Measurements from ENCODE around the gene KLK3. TPM values are rescaled to one million over a fixed set of nuclear protein-coding genes. Genes with fewer than 3 reads are reported as not detected.

Gene KLK3
- total RNA-seq, 2 donors from 2014 or later, result not detected

DNA sequence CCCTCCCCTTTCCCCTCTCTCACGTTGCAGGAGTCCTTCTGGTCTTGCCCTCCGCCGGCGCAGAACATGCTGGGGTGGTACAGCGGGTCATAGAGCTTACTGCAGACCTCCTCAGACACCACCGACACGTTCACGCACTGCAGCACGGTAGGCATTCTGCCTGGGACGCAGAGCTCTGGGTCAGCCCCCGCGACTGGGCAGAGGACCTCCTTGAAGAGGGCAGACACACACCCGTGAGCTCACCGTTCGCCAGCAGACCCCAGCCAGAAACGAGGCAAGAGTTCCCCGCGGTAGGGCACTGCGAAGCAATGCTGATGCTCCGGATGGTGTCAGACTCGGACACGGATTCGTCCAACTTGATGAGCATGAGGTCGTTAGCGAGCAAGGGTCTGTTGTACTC lies 53.6 kb downstream of the KLK3 start:
- no peak overlapping the region for H3K27ac Mint-ChIP-seq
- DNase-seq, result no peak
- no peaks in the 10 kb centered on the region for H3K36me3 Mint-ChIP-seq (ENCODE audit: low read depth)
- Histone ChIP-seq H3K4me1 (ENCODE audit: control insufficient read depth, insufficient read depth, low read length) (no peaks in the 10 kb centered on the region), H3K36me3 (ENCODE audit: control insufficient read depth, insufficient read depth, low read length) (no peaks in the 10 kb centered on the region), H3K27me3 (ENCODE audit: control insufficient read depth, insufficient read depth, low read length, poor library complexity, severe bottlenecking) (peaks cover 65% of the 10 kb centered on the region), H3K4me3 (ENCODE audit: low read length) (no peak overlapping the region), H3K27ac (ENCODE audit: low read depth, low read length) (no peak overlapping the region), H3K9ac (ENCODE audit: extremely low read depth, low read length, poor library complexity, severe bottlenecking) (no peak overlapping the region), H3K9me3 (ENCODE audit: control insufficient read depth, low read length) (no peaks in the 10 kb centered on the region)
- no peaks in the 10 kb centered on the region for H3K9me3 Mint-ChIP-seq
- 84 to 92% methylated on average over 24 to 25 of the region's 25 CpGs for WGBS, 2 experiments (ENCODE audit: insufficient coverage in 1 of 2, insufficient read length in 1 of 2)
- TF ChIP-seq CTCF (conservative IDR thresholded peaks at IDR 0.05), result no peak
- peaks cover 42% of the 10 kb centered on the region for H3K27me3 Mint-ChIP-seq (ENCODE audit: insufficient read depth)
- no peaks in the 10 kb centered on the region for H3K4me1 Mint-ChIP-seq
- H3K4me3 Mint-ChIP-seq, result no peak overlapping the region

DNA sequence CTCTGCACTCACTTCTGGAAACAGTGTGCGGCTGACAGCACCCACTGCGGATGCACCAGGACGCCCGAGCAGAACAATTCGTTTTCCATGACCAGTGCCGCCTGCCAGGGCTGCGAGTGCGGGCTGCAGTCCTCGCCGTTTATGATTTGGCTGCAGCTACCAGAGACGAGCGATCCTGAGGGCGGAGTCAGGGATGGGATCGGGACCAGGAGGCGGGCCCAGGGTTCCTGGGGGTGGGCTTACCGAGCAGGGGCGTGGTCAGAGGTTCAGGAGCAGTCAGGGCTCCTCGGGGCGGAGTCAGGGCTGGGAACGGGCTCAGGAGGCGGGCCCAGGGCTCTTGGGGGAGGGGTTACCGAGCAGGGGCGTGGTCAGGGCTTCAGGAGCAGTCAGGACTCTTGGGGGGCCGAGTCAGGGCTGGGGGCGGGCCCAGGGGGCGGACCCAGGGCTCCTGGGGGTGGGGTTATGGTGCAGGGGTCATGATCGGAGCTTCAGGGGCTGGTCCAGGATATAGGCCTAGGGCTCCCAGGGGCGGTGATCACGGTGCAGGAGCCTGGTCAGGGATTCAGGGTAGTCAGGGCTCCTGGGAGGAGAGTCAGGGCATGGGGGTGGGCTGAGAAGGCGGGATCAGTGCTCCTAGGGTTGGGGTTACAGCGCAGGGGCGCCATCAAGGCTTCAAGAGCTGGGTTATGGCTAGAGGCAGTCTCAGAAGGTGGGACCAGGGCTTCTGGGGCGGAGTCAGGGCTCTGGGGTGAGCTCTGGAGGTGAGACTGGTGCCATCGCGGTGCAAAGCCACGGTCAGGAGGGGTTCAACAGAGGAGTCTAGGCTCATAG lies 54.7 kb downstream of the KLK3 start:
- Histone ChIP-seq H3K4me3 (ENCODE audit: low read length) (no peak overlapping the region), H3K27me3 (ENCODE audit: control insufficient read depth, insufficient read depth, low read length, poor library complexity, severe bottlenecking) (peaks cover 70% of the 10 kb centered on the region), H3K9me3 (ENCODE audit: control insufficient read depth, low read length) (no peaks in the 10 kb centered on the region), H3K27ac (ENCODE audit: low read depth, low read length) (no peak overlapping the region), H3K36me3 (ENCODE audit: control insufficient read depth, insufficient read depth, low read length) (no peaks in the 10 kb centered on the region), H3K4me1 (ENCODE audit: control insufficient read depth, insufficient read depth, low read length) (no peaks in the 10 kb centered on the region), H3K9ac (ENCODE audit: extremely low read depth, low read length, poor library complexity, severe bottlenecking) (no peak overlapping the region)
- H3K27ac Mint-ChIP-seq, result no peak overlapping the region
- peaks cover 42% of the 10 kb centered on the region for H3K27me3 Mint-ChIP-seq (ENCODE audit: insufficient read depth)
- TF ChIP-seq CTCF (conservative IDR thresholded peaks at IDR 0.05), result no peak
- 20 to 24% methylated on average over 9 to 36 of the region's 36 CpGs for WGBS, 2 experiments (ENCODE audit: insufficient coverage in 1 of 2, insufficient read length in 1 of 2)
- peak overlapping the region; percentile 46 for H3K4me3 Mint-ChIP-seq
- no peaks in the 10 kb centered on the region for H3K4me1 Mint-ChIP-seq
- H3K36me3 Mint-ChIP-seq (ENCODE audit: low read depth), result no peaks in the 10 kb centered on the region
- peak; percentile 100 for DNase-seq
- H3K9me3 Mint-ChIP-seq, result no peaks in the 10 kb centered on the region

Other genes with a start within 250 kb of the KLK3 start
- 1 to 10 TPM; 1.7 to 1.9 TPM for gene SYT3, start 215.0 kb upstream of the KLK3 start, total RNA-seq
- 10 to 100 TPM; 11.3 to 26.8 TPM for gene C19orf81, start 205.5 kb upstream of the KLK3 start, total RNA-seq
- gene SHANK1, start 135.1 kb upstream of the KLK3 start, total RNA-seq, result 1 to 10 TPM; 1.6 to 1.9 TPM
- gene CLEC11A, start 131.6 kb upstream of the KLK3 start, total RNA-seq, result 1 to 10 TPM; 4.0 to 6.2 TPM
- not detected for gene GPR32, start 84.5 kb upstream of the KLK3 start, total RNA-seq
- gene ACP4, start 64.5 kb upstream of the KLK3 start, total RNA-seq, result not detected
- gene KLK1, start 31.1 kb upstream of the KLK3 start, total RNA-seq, result under 1 TPM; 0.75 to 0.82 TPM
- gene KLK15, start 21.3 kb upstream of the KLK3 start, total RNA-seq, result not detected
- under 1 TPM in 1 of 2 donors, not detected in 1; 0.35 TPM for gene KLK2, start 18.5 kb downstream of the KLK3 start, total RNA-seq
- gene KLK4, start 56.5 kb downstream of the KLK3 start, total RNA-seq, result not detected
- not detected for gene KLK5, start 98.1 kb downstream of the KLK3 start, total RNA-seq
- under 1 TPM; 0.86 to 0.93 TPM for gene KLK6, start 114.7 kb downstream of the KLK3 start, total RNA-seq
- not detected for gene KLK7, start 129.0 kb downstream of the KLK3 start, total RNA-seq
- 1 to 10 TPM in 1 of 2 donors, not detected in 1; 1.1 TPM for gene KLK8, start 146.7 kb downstream of the KLK3 start, total RNA-seq
- under 1 TPM; 0.46 to 0.91 TPM for gene KLK10, start 164.8 kb downstream of the KLK3 start, total RNA-seq
- gene KLK11, start 171.7 kb downstream of the KLK3 start, total RNA-seq, result 1 to 10 TPM in 1 of 2 donors, under 1 TPM in 1; 0.29 to 2.5 TPM
- not detected for gene KLK12, start 180.1 kb downstream of the KLK3 start, total RNA-seq
- gene KLK13, start 210.2 kb downstream of the KLK3 start, total RNA-seq, result 1 to 10 TPM in 1 of 2 donors, under 1 TPM in 1; 0.42 to 3.4 TPM
- gene KLK14, start 228.0 kb downstream of the KLK3 start, total RNA-seq, result under 1 TPM; 0.55 to 0.71 TPM

Data from endodermal cell (in vitro differentiated cells).